ENCODE results near the gene CHD1.

The CHD1 gene

GRCh38 chr5:98807806-98808205 is 121.0 kb downstream of the CHD1 start:
- DNase-seq (ENCODE audit: low spot score): no peak

GRCh38 chr5:98805070-98805469 is 123.7 kb downstream of the CHD1 start:
- DNase-seq (ENCODE audit: low spot score): no peak

DNA sequence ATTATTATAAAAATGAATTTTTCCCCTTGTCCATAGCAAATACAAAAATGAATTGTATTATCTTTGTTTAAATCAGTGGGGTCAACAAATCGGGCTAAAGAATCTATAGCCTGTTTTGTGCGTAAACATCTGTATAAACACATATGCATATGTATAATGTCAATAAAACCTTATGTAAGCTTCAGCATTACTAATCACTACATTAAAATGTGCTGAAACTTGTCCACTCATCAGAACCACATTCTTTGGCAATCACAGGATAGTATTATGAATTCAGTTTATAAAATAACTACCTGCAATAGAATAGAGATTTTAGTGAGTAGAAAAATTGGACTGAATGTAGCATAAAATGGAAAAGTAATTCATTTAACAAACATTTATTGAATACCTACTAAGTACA is 124.7 kb downstream of the CHD1 start:
- no peak for DNase-seq (ENCODE audit: low spot score)

Data from SW480 (cell line).